NCI-H510A treated with DMSO at 0.1 percent for 48 hours (cell line): ENCODE measurements around the gene KDM4B.
"Not testable (repeated sequence)": the region's sequence is repeated elsewhere in the genome, so short reads cannot be mapped to it uniquely, and the experiment has no call there.

Experiments used
- DNase-seq: peaks from one replicate; lab custom pipeline; 2025; lab: John Stamatoyannopoulos, UW

KDM4B gene

GRCh38 chr19:5150902-5151741 lies 182.2 kb downstream of the KDM4B start:
- no peak for DNase-seq

GRCh38 chr19:5152013-5152763 lies 183.3 kb downstream of the KDM4B start:
- DNase-seq = no peak

DNA sequence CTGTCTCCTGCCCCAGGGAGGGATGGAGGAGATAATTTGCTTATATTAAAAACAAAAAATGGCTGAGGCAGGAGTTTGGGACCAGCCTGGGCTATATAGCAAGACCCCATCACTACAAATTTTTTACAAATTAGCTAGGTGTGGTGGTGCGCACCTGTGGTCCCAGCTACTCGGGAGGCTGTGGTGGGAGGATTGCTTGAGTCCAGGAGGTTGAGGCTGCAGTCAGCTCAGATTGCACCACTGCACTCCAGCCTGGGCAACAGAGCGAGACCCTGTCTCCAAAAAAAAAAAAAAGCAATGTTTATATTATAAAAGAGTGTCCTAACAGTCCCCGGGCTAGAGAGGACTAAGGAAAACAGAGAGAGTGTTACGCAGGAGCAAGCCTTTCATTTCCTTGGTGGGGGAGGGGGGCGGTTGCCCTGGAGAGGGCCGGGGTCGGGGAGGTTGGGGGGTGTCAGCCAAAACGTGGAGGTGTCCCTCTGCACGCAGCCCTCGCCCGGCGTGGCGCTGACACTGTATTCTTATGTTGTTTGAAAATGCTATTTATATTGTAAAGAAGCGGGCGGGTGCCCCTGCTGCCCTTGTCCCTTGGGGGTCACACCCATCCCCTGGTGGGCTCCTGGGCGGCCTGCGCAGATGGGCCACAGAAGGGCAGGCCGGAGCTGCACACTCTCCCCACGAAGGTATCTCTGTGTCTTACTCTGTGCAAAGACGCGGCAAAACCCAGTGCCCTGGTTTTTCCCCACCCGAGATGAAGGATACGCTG lies 184.0 kb downstream of the KDM4B start:
- no peak for DNase-seq

GRCh38 chr19:5153601-5154128 lies 184.8 kb downstream of the KDM4B start:
- DNase-seq = no peak

DNA sequence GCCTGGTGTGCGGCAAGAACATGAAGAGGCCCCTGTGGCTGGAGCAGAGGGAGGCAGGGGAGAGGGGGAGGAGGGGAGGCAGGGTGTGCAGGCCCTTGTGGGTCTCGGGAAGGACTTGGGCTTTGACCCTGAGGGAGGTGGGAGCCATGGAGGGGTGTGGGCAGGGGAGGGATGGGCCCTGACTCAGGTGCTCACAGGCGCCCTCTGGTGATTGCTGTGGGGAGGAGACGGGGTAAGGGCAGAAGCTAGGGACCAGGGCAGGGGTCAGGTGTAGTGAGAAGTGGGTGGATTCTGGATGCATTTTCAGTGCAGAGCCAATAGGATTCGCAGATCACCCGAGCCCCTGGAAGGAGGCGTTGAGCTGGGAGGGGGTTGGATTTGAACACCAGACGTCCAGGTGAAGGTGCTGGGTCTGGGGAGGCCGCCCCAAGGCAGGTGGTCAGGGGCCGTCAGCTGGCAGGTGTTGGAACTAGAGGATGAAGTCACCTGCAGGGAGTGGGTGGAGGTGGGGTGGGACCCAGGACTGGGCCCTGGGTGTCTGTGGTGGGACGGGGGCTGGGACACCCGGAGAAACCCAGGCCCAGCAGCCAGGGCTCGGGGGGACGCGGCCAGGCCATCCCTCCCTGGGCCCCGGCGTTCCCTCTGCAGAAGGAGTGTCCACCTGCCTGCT lies 185.4 kb downstream of the KDM4B start:
- DNase-seq = peak; percentile 23

DNA sequence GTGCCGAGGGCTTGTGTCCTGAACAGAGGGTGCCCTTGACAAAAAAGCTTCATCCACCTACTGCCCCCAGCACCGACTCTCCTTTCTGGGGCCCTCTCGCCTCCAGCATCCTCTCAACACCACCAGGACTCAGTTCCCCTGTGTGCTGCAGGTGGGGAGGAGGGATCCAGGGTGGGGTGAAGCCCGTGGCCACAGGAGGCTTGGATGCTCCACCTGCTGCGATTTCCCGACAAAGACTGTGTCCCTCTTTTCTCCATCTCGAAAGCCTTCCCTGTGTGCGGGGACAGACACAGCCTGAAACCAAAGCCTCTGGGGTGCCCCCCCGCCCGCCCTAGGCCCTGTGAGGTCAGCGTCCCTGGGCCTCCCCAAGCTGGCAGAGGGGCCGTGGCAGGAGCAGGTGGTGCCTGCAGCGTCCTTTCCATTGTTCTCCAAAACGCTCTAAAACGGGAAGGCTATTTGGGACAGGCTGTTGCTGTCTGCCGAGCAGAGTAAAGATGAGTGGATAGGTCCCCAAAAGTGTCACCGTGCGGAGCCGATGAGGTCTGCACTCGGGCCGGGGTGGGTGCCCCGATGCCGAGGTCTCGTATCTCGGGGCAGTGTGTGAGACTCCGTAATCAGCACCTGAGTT lies 186.0 kb downstream of the KDM4B start:
- DNase-seq = no peak

GRCh38 chr19:5155586-5156210 lies 186.8 kb downstream of the KDM4B start:
- no peak for DNase-seq

DNA sequence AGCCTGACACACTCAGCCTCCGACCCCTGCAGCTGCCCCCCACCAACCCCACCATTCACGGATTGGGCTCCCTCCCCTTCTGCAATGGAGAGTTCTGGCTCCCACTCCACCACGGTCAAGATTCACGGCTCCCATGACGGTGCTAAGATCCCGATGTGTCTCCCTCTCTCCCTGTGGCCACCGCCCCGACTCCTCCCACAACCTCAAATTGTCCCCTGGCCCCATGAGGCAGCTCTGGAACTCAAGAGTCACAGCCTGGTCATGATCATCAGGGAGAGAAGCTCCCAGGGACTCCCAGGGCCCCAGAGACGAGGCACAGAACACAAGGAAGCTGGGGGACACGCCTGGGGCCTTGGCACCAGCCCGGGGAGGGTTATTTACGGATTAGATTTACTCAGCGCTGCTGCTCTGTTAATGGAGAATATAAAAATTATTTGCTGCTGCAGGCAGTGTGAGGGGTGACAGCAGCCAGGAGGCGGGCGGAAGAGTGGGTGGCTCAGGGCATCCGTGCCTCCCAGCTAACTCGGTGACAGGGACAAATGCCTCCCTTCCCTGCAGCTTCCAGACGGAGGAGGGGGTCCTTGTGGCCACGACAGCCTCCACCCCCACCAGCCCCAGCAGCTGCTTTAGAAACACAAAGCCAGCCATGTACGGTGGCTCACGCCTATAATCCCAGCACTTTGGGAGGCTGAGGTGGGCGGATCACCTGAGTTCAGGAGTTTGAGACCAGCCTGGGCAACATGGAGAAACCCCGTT lies 187.5 kb downstream of the KDM4B start:
- no peak for DNase-seq

- DNase-seq = no peak
Observed at GRCh38 chr19:5157186-5157585, 188.3 kb downstream of the KDM4B start.

- DNase-seq = not testable (repeated sequence)
Observed at GRCh38 chr19:5158549-5159134, 189.7 kb downstream of the KDM4B start.

DNA sequence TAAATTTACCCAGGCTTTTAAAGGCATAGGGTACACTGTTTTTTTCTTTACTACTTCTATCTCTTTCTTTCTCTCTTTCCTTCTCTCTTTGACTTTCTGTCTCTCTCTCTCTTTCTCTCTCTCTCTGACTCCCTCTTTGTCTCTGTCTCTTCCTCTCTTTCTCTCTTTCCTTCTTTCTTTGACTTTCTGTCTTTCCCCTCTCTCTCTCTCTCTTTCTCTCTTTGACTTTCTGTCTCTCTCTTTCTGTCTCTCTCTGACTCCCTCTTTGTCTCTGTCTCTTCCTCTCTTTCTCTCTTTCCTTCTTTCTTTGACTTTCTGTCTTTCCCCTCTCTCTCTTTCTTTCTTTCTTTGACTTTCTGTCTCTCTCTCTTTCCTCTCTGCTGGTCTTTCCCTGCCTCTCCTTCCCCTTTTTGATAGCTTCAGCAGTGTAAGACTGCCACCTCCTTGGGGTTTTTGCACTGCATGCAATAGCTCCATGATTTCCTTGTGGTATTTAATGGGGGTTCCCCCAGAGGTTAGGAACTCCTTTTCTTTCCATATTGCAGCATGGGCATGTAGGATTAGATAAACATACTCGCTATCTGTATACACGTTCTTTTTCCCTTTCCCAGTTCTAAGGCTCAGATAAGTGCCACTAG lies 191.4 kb downstream of the KDM4B start:
- not testable (repeated sequence) for DNase-seq

- not testable (repeated sequence) for DNase-seq
Observed at GRCh38 chr19:5164845-5165696, 196.2 kb downstream of the KDM4B start.

DNA sequence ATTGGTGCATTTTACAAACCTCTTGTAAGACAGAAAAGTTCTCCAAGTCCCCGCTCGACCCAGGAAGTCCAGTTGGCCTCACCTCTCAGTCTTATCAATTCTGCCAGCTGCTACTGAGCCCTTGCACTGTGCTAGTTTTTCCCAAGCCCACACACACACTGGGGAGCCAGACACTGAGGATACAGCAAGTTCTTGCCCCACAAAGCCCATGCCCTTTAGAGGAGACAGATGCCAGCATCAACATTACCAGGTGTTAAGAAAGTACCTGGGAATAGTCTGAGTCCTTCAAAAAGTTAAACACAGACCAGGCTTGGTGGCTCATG lies 196.7 kb downstream of the KDM4B start:
- DNase-seq = no peak

GRCh38 chr19:5166262-5166661 lies 197.3 kb downstream of the KDM4B start:
- no peak for DNase-seq

GRCh38 chr19:5170329-5170745 lies 201.4 kb downstream of the KDM4B start:
- no peak for DNase-seq

DNA sequence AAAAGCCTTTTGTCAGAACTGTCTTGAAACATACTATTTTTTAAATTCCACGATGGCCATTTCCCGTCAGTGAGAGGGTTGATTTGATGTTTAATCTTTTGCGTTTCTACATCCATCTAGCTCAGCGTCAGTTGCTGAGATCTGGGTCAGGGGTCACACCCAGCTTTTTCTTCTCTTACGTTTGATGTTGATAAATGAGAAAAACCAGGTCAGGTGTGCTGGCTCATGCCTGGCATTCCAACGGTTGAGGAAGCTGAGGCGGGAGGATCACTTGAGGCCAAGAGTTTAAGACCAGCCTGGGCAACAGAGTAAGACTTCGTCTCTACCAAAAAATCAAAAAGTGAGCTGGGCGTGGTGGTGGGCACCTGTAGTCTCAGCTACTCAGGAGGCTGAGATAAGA lies 202.8 kb downstream of the KDM4B start:
- no peak for DNase-seq

- DNase-seq = no peak
Observed at GRCh38 chr19:5172859-5173630, 204.1 kb downstream of the KDM4B start.

GRCh38 chr19:5173993-5174392 lies 205.1 kb downstream of the KDM4B start:
- DNase-seq = no peak
